Kidney (tissue), 14 donors: ENCODE data around the gene SUGCT. TPM values are rescaled to one million over a fixed set of nuclear protein-coding genes. Genes with fewer than 3 reads are reported as not detected.

Experiments
- DNase-seq, 5 donors: peaks; one replicate each; pipeline ENCODE4 v3.0.0-alpha.2; 2013 to 2020
- FAIRE-seq: peaks from 2 replicates; lab custom pipeline; 2012; peaks lifted over from hg19 to GRCh38; lab: Jason Lieb, UNC
- H3K27ac ChIP-seq, 2 donors: one replicate each; pipeline ENCODE4 v1.7.0; 2013; ENCODE audit warnings: low read depth in 2 of 2, low read length in 2 of 2, inconsistent platforms in 1 of 2
- H3K27me3 ChIP-seq: one replicate; pipeline ENCODE4 v1.7.1; 2013; ENCODE audit warnings: low read length, inconsistent platforms; ENCODE audit not compliant: control insufficient read depth, insufficient read depth
- H3K36me3 ChIP-seq, 3 donors: one replicate each; pipeline versions ENCODE4 v1.7.0 to v1.7.1; 2013; ENCODE audit warnings: low read length in 3 of 3, control low read depth in 1 of 3, inconsistent platforms in 1 of 3; ENCODE audit not compliant: insufficient read depth in 3 of 3, control insufficient read depth in 2 of 3
- H3K4me1 ChIP-seq, 3 donors: one replicate each; pipeline versions ENCODE4 v1.7.0 to v1.7.1; 2013; ENCODE audit warnings: low read length in 3 of 3, inconsistent platforms in 1 of 3, low read depth in 1 of 3; ENCODE audit not compliant: control insufficient read depth in 2 of 3, insufficient read depth in 2 of 3
- H3K4me3 ChIP-seq, 3 donors: one replicate each; pipeline versions ENCODE4 v1.7.0 to v1.8.1; 2013; ENCODE audit warnings: low read length in 3 of 3, control low read depth in 1 of 3, inconsistent platforms in 1 of 3
- H3K9ac ChIP-seq, 3 donors: one replicate each; pipeline versions ENCODE4 v1.7.0 to v1.7.1; 2013; ENCODE audit warnings: low read length in 3 of 3, control low read depth in 1 of 3, inconsistent platforms in 1 of 3
- H3K9me3 ChIP-seq, 3 donors: one replicate each; pipeline versions ENCODE4 v1.7.0 to v1.7.1; 2013; ENCODE audit warnings: low read length in 3 of 3, control low read depth in 1 of 3, inconsistent platforms in 1 of 3; ENCODE audit not compliant: control insufficient read depth in 2 of 3, insufficient read depth in 1 of 3
- CTCF ChIP-seq: IDR thresholded peaks from 3 replicates; pipeline ENCODE4 v1.5.1; 2012; ENCODE audit warnings: mild to moderate bottlenecking, moderate library complexity, borderline replicate concordance; ENCODE audit not compliant: insufficient read depth; ENCODE audit errors: extremely low read depth
- intact Hi-C: fragments of 100-400 bp; cut with DNase I; formaldehyde crosslinking; loops from one replicate; pipeline ENCODE4 v1.11.1; 2022
- polyA plus RNA-seq: library from polyadenylated mRNA; stranded (reverse); fragments of 350-450 nt; fragmentation: Illumina TruSeq; extraction: RNeasy Lipid Tissue Mini Kit (QIAGEN cat#74804); gene quantifications from one replicate; pipeline ENCODE4 v1.2.3, GENCODE V29; 2014; ENCODE audit warnings: low read depth, low replicate concordance; ENCODE audit not compliant: insufficient read depth
- total RNA-seq: library from RNA; stranded (reverse); fragmentation: NEBNext Ultra II Directional; extraction: Animal tissue kit (Norgen Biotek cat#: 25700); gene quantifications from one replicate; pipeline ENCODE4 v1.2.1, GENCODE V29; 2021
- donor health status: control.
- donor health status: control.
- donor health status: control.
- donor health status: control.
- donor health status: control.
- donor health status: DM: yes; HTN: yes; CAD: no.
- donor health status: Normal renal cell carcinoma (clear cell type).

The SUGCT gene
- total and polyA plus RNA-seq, 2 donors from 2014 or later, result 7.6 to 45.1 TPM

- Histone ChIP-seq H3K9ac (no peak overlapping the region), H3K9me3 (no peaks in the 10 kb centered on the region), H3K36me3 (no peaks in the 10 kb centered on the region), H3K4me3 (no peak overlapping the region), H3K27me3 (no peaks in the 10 kb centered on the region), H3K4me1 (no peaks in the 10 kb centered on the region), H3K27ac (no peak overlapping the region)
- FAIRE-seq, result no peak
- DNase-seq, result no peak
- intact Hi-C loops, result no loop called here
- TF ChIP-seq CTCF, result no peak
Measured at GRCh38 chr7:40723829-40724228, 589.0 kb downstream of the SUGCT start.

- no peak for DNase-seq
- intact Hi-C loops, result no loop called here
- no peak for TF ChIP-seq CTCF
- no peaks in the 10 kb centered on the region for H3K9me3 ChIP-seq
- H3K4me1 ChIP-seq, result no peaks in the 10 kb centered on the region
- H3K9ac ChIP-seq, result no peak overlapping the region
- H3K36me3 ChIP-seq, result no peaks in the 10 kb centered on the region
- FAIRE-seq, result no peak
- no peak overlapping the region for H3K27ac ChIP-seq
- no peaks in the 10 kb centered on the region for H3K27me3 ChIP-seq
- H3K4me3 ChIP-seq, result no peak overlapping the region
Measured at GRCh38 chr7:40726559-40726958, 591.8 kb downstream of the SUGCT start.

GRCh38 chr7:40733114-40733513 is 598.3 kb downstream of the SUGCT start:
- no peak for FAIRE-seq

More at GRCh38 chr7:40733114-40733513, 598.3 kb downstream of the SUGCT start:
- TF ChIP-seq CTCF, result no peak
- Histone ChIP-seq H3K36me3 (no peaks in the 10 kb centered on the region), H3K9me3 (no peaks in the 10 kb centered on the region), H3K4me1 (no peaks in the 10 kb centered on the region), H3K9ac (no peak overlapping the region), H3K27ac (no peak overlapping the region), H3K27me3 (no peaks in the 10 kb centered on the region), H3K4me3 (no peak overlapping the region)
- DNase-seq, result no peak
- intact Hi-C loops, result no loop called here
